Measurements from ENCODE around the gene TBCK. TPM values are rescaled to one million over a fixed set of nuclear protein-coding genes. Genes with fewer than 3 reads are reported as not detected.

Gene TBCK
- total RNA-seq, 1 experiment from 2014 or later: 22.3 TPM

DNA sequence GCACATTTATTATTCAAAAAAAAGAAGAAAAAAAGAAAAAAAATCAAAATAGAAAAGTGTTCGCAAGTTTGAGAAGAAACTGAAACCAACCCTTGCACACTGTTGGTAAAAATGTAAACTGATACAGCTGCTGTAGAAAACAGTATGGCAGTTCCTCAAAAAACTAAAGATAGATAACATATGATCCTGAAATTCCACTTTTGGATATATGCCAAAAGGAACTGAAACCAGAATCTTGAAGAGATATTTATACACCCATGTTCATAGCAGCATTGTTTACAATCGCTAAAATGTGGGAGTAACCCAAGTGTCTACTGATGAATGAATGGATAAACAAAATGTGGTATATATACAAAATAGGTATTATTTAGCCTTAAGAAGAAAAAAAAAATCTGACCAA lies 155.4 kb downstream of the TBCK start:
- Histone ChIP-seq H3K4me1 (ENCODE audit: control insufficient read depth in 1 of 2, insufficient read depth in 2 of 2, low read length in 2 of 2) (no peaks in the 10 kb centered on the region), H2AFZ (ENCODE audit: low read depth, low read length, poor library complexity, severe bottlenecking) (no peak overlapping the region), H3K4me3 (replicated peaks in 1 of 2; ENCODE audit: low read depth in 1 of 2, low read length in 2 of 2) (no peak overlapping the region), H4K20me1 (ENCODE audit: insufficient read depth) (no peaks in the 10 kb centered on the region), H3K27ac (ENCODE audit: low read depth, low read length) (no peak overlapping the region), H3K9ac (ENCODE audit: low read length) (no peak overlapping the region), H3K9me2 (ENCODE audit: insufficient read depth) (no peaks in the 10 kb centered on the region), H3K27me3 (ENCODE audit: insufficient read depth, low read length) (no peaks in the 10 kb centered on the region), H3K79me2 (ENCODE audit: insufficient read depth, low read length) (no peaks in the 10 kb centered on the region), H3K36me3 (ENCODE audit: control insufficient read depth in 1 of 2, insufficient read depth in 2 of 2, low read length in 2 of 2) (no peaks in the 10 kb centered on the region), H3K4me2 (ENCODE audit: low read length) (no peak overlapping the region), H3K9me3 (ENCODE audit: control insufficient read depth in 1 of 2, insufficient read depth in 1 of 2, low read depth in 1 of 2, low read length in 2 of 2) (peaks cover 3 to 8% of the 10 kb centered on the region in 2 experiments; a peak in 2 of 4 replicates)
- TF ChIP-seq FOSL1 (IDR thresholded peaks at IDR 0.05; ENCODE audit: low read depth) (no peak), JUND (IDR thresholded peaks at IDR 0.05) (no peak), SIN3A (IDR thresholded peaks at IDR 0.05; ENCODE audit: low read depth) (no peak), YY1 (IDR thresholded peaks at IDR 0.05; ENCODE audit: extremely low read depth, insufficient replicate concordance, low read depth, low read length) (no peak), CEBPB (IDR thresholded peaks at IDR 0.05; ENCODE audit: low read depth) (no peak), EGR1 (IDR thresholded peaks at IDR 0.05; ENCODE audit: low read depth) (no peak), ZNF274 (IDR thresholded peaks at IDR 0.05; ENCODE audit: low read depth, low read length) (no peak), SRF (IDR thresholded peaks at IDR 0.05; ENCODE audit: low read depth) (no peak), SP1 (IDR thresholded peaks at IDR 0.05; ENCODE audit: low read depth) (no peak), EZH2phosphoT487 (IDR thresholded peaks at IDR 0.05; ENCODE audit: borderline replicate concordance) (no peak), TCF7L2 (IDR thresholded peaks at IDR 0.05; ENCODE audit: borderline replicate concordance, extremely low read depth, insufficient read depth, insufficient read length) (no peak), ELF1 (IDR thresholded peaks at IDR 0.05; ENCODE audit: borderline replicate concordance, low read depth) (no peak), CBX3 (IDR thresholded peaks at IDR 0.05; ENCODE audit: low read depth) (no peak), POLR2AphosphoS5 (IDR thresholded peaks at IDR 0.05; ENCODE audit: low read depth, low read length) (no peak), EZH2 (IDR thresholded peaks at IDR 0.05) (no peak)
- TF ChIP-seq, protein P1, sequence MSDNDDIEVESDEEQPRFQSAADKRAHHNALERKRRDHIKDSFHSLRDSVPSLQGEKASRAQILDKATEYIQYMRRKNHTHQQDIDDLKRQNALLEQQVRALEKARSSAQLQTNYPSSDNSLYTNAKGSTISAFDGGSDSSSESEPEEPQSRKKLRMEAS (IDR thresholded peaks at IDR 0.05): no peak
- TF ChIP-seq, protein P2, sequence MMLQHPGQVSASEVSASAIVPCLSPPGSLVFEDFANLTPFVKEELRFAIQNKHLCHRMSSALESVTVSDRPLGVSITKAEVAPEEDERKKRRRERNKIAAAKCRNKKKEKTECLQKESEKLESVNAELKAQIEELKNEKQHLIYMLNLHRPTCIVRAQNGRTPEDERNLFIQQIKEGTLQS (IDR thresholded peaks at IDR 0.05): no peak
- TF ChIP-seq, protein P3, sequence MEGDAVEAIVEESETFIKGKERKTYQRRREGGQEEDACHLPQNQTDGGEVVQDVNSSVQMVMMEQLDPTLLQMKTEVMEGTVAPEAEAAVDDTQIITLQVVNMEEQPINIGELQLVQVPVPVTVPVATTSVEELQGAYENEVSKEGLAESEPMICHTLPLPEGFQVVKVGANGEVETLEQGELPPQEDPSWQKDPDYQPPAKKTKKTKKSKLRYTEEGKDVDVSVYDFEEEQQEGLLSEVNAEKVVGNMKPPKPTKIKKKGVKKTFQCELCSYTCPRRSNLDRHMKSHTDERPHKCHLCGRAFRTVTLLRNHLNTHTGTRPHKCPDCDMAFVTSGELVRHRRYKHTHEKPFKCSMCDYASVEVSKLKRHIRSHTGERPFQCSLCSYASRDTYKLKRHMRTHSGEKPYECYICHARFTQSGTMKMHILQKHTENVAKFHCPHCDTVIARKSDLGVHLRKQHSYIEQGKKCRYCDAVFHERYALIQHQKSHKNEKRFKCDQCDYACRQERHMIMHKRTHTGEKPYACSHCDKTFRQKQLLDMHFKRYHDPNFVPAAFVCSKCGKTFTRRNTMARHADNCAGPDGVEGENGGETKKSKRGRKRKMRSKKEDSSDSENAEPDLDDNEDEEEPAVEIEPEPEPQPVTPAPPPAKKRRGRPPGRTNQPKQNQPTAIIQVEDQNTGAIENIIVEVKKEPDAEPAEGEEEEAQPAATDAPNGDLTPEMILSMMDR (IDR thresholded peaks at IDR 0.05 in 2 of 3, conservative IDR thresholded peaks at IDR 0.05 in 1 of 3; ENCODE audit: borderline replicate concordance in 1 of 3, insufficient read depth in 1 of 3, low read depth in 2 of 3, low read length in 2 of 3): no peak
- TF ChIP-seq, protein P4, sequence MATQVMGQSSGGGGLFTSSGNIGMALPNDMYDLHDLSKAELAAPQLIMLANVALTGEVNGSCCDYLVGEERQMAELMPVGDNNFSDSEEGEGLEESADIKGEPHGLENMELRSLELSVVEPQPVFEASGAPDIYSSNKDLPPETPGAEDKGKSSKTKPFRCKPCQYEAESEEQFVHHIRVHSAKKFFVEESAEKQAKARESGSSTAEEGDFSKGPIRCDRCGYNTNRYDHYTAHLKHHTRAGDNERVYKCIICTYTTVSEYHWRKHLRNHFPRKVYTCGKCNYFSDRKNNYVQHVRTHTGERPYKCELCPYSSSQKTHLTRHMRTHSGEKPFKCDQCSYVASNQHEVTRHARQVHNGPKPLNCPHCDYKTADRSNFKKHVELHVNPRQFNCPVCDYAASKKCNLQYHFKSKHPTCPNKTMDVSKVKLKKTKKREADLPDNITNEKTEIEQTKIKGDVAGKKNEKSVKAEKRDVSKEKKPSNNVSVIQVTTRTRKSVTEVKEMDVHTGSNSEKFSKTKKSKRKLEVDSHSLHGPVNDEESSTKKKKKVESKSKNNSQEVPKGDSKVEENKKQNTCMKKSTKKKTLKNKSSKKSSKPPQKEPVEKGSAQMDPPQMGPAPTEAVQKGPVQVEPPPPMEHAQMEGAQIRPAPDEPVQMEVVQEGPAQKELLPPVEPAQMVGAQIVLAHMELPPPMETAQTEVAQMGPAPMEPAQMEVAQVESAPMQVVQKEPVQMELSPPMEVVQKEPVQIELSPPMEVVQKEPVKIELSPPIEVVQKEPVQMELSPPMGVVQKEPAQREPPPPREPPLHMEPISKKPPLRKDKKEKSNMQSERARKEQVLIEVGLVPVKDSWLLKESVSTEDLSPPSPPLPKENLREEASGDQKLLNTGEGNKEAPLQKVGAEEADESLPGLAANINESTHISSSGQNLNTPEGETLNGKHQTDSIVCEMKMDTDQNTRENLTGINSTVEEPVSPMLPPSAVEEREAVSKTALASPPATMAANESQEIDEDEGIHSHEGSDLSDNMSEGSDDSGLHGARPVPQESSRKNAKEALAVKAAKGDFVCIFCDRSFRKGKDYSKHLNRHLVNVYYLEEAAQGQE (IDR thresholded peaks at IDR 0.05; ENCODE audit: low read depth): no peak
- intact Hi-C loops (cut with micrococcal nuclease): no loop called here
- RAD21 ChIA-PET (ENCODE audit: low non-redundant PET in 1 of 2, low total read pairs in 2 of 2, uncharacterized antibody in 2 of 2, unreplicated experiment in 2 of 2): no interaction called here
- no TSS peak for BruUV-seq (replicated peaks)
- no peak for DNase-seq (ENCODE audit: low read depth, low spot score)
- CTCF ChIA-PET: no interaction called here
- POLR2A ChIA-PET: no interaction called here
- ATAC-seq: no peak
